ENCODE data around the gene OR51A4.
"Not testable (repeated sequence)": the region's sequence is repeated elsewhere in the genome, so short reads cannot be mapped to it uniquely, and the experiment has no call there.

Gene OR51A4, protein sequence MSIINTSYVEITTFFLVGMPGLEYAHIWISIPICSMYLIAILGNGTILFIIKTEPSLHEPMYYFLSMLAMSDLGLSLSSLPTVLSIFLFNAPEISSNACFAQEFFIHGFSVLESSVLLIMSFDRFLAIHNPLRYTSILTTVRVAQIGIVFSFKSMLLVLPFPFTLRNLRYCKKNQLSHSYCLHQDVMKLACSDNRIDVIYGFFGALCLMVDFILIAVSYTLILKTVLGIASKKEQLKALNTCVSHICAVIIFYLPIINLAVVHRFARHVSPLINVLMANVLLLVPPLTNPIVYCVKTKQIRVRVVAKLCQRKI

GRCh38 chr11:4947505-4947904, at the start of gene OR51A4:
Gene OR51A4 (minus strand): TSS chr11:4947605. CDS start chr11:4947100, 505 bp downstream.
- DNase-seq: no peak

DNA sequence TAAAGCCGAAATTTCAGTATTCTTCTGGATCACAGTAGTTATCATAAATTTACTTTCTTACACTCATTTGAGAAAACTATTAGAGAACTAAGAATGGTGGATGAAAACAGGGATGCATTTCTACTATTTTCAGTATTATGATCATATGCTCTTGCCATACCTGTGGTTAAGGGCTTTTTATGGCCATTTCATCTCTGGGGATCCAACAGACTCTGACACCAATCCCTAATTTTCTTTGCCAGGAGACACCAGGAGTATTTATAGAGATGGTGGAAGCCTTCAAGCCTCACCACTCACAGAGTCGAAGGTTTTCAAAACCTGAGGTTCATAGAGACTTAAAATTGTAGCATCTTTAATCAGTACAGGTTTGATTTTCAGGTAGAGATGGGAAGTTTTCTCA, 47.1 kb upstream of the OR51A4 start, which contains the start of gene OR51L1:
Gene OR51L1 (plus strand): TSS at position 301 of the 400 bp plus-strand sequence. CDS start 4,132 bp downstream, outside the sequence.
- no peak for DNase-seq

DNA sequence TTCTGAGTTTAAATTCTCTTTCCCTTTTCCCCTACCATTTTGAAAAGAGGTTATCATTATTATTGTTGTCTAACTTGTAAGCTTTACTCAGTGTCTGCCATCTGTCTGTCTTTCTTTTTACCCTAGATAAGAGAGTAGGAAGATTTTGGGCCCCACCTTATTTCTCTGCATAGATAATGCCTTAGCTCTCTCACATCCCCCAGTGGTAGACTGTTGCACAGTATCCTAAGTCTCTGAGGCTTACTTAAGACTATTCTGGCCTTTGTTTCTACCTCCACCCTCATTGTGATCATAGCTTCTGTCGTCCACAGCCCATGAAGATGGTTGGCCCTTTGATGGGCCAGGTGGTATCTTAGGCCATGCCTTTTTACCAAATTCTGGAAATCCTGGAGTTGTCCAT, 43.7 kb upstream of the OR51A4 start:
- DNase-seq: no peak

- no peak for DNase-seq
Observed at GRCh38 chr11:4983841-4984240, 36.4 kb upstream of the OR51A4 start.

- DNase-seq: no peak
Observed at GRCh38 chr11:4982678-4983077, 35.3 kb upstream of the OR51A4 start.

DNA sequence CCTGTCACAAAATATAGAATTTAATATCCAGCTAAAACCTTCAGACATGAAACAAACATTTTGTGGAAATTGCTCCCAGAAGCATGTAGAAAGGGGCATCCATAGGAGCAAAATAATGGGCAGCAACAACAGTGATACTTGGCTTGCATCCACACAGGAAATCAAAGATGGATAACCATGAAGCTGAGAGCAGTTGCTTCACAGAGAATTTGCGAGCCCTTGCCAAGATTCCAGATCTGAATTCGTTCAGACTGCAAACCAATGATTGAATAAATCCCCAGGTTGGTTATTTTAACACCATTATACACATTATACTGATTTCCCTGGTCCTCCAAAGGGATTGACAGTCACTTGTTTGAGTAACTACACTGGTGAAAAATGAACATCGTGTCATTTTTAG, 31.6 kb upstream of the OR51A4 start:
- no peak for DNase-seq

- DNase-seq: no peak
Observed at GRCh38 chr11:4975436-4975835, 28.0 kb upstream of the OR51A4 start.

DNA sequence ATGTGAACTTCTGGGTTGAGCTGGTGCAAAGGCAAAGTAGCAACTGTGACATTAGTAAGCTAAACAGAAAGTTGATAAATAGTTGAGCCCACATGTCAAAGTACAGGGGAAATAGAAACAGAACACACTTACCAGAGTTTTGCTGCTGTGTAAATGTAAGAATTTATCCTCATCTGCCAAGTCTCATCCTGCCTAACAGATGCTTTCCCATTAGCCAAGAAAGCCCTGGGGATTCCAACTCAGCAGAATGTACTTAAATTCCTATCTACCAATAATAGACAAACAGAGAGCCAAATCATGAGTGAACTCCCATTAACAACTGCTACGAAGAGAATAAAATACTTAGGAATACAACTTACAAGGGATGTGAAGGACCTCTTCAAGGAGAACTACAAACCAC, 15.4 kb upstream of the OR51A4 start:
- DNase-seq: no peak

GRCh38 chr11:4960877-4961276, 13.5 kb upstream of the OR51A4 start:
- no peak for DNase-seq

DNA sequence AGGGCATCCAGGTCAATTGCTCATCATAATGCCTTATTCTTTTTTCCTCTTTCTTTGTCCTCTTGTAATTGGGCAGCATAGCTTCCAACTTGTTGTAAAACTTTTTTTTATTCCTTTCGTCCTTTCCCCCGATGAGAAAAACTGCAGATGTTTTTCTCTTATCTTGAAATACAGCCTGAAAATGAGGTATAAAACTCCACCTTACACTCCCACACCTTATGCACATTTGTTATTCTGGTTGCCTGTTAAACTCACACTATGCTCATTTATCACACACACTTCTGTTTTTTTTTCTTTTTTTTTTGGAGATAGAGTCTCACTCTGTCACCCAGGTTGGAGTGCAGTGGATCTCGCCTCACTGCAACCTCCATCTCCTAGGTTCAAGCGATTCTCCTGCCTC, 10.0 kb upstream of the OR51A4 start:
- no peak for DNase-seq

GRCh38 chr11:4955613-4956012, 8.2 kb upstream of the OR51A4 start, which contains the start of gene OR51A2:
Gene OR51A2 (minus strand): TSS chr11:4955713. CDS start chr11:4955713, 0 bp downstream.
- DNase-seq: not testable (repeated sequence)

GRCh38 chr11:4936745-4937144, 10.7 kb downstream of the OR51A4 start:
- DNase-seq: no peak

DNA sequence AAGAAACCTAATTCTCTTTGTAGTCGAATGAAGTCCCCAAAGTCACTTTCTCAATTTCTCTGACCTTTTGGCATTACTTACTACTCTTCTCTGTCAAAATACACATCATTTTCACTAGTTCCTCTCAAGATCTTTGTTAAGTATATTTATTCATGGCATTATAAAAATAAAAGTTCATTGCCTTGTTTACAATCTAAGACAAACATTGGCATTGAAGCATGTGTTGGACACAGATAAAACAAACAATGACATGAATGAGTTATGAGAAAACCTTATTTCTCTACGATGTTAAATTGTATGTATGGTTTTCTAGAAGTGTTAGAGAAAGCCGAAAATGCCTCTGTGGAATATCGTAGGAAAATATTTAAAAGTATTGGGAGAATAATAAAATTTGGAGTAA, 14.7 kb downstream of the OR51A4 start:
- no peak for DNase-seq

DNA sequence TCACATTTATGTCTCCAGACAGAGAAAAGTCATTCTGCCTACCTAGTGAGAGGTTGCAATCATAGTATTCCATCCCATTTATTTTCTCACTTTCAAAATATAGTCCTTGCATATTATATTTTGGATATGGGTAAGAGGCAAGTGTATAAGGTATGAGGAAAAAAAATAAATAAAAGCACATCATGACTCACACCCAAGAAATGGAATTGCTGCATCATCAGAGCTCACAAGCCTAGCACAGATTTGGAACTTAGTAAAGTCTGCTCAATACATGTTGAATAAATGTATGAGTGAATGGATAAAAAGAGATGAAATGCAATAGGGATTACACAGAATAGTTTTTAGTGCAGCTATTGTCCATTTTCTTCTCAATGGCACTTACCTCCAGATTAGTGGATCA, 20.8 kb downstream of the OR51A4 start:
- DNase-seq: no peak

GRCh38 chr11:4924239-4924638, 23.2 kb downstream of the OR51A4 start, which contains the start of gene OR51G1:
Gene OR51G1 (minus strand): TSS chr11:4924339. CDS start chr11:4924339, 0 bp downstream.
- no peak for DNase-seq

DNA sequence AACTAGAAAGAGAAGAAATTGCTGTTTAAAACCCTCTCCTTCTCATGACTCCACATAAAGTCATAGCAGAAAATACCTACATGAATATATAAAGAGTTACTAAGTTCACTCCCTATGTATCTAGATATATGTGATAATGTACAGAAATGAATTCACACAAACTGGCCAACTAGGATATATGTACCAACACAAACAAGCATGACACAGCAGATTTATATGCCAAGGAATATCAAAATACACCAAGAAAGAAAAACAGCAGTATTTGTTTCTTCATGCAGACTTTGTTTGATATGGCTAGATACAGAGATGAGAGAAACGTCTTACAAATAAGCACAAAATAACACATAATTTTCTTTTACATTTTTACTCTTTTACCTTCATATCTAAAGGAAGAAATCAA, 25.1 kb downstream of the OR51A4 start:
- no peak for DNase-seq

- no peak for DNase-seq
Observed at GRCh38 chr11:4921796-4922195, 25.6 kb downstream of the OR51A4 start.

DNA sequence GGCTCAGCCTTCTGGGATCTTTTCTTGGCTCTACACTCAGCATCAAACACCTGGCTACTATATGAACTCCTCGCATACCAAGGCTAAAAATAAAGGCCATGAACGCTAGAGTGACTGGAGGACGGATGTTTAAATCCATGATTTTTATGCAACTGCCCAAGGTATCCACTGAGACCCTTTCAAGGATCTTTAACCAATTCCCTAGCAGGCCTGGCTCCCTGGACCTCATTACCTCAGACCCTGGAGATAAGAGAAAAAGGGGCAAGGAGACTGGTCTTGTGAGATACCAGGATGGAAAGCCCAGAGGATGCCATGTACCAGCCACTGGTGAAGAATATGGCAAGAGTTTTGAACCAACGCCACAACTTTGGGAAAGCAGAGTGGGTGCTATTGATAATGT, 28.2 kb downstream of the OR51A4 start, which contains the start of gene OR51G2:
Gene OR51G2 (minus strand): TSS at position 101 of the 400 bp plus-strand sequence. CDS start 3,687 bp downstream, outside the sequence.
- DNase-seq: no peak

- DNase-seq: no peak
Observed at GRCh38 chr11:4916581-4916980, 30.8 kb downstream of the OR51A4 start.

DNA sequence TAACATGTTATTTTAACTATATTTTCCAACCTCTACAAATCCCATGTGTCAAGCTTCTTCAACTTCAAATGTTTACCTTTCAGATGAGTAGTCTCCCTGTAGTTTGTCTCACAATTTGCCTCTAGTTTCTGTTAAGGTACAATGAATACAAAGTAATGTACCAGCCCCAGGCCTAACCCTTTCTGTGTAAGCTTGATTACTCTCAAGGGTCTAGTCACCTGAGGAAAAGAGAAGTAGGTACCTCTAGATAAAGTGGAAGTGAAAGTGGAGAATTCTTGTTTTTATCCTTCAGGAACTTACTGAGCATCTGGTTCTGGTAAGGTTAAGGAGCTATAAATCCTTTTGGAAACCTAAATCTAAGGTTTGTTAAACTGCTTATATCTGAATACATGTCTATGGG, 43.9 kb downstream of the OR51A4 start, which contains the start of gene OR51A7:
Gene OR51A7 (plus strand): TSS at position 300 of the 400 bp plus-strand sequence. CDS start 3,587 bp downstream, outside the sequence.
- DNase-seq: no peak

Data from activated CD4-positive, alpha-beta T cell treated with anti-CD3 and anti-CD28 coated beads for 48 hours (primary cell).